SK-N-SH treated with all-trans-retinoic acid at 6 μM for 48 hours (cell line): ENCODE data around the gene TFCP2.

Experiments
- ATAC-seq: fragments of 200-7000 bp; cut with Tn5 transposase; 3 replicates; pipeline ENCODE4 v1.9.1; 2020; ENCODE audit warnings: mild to moderate bottlenecking, moderate library complexity
- ARNTL ChIP-seq: fragments of 450-650 bp; formaldehyde crosslinking; IDR thresholded peaks from 2 replicates; pipeline ENCODE4 v1.5.0; 2020; ENCODE audit warnings: low read depth, mild to moderate bottlenecking, moderate library complexity, borderline replicate concordance
- BACH2 ChIP-seq: fragments of 250-450 bp; sonication (Bioruptor Pico); IDR thresholded peaks from 2 replicates; pipeline ENCODE4 v1.9.0; 2021; ENCODE audit warnings: mild to moderate bottlenecking, borderline replicate concordance
- CSDC2 ChIP-seq: fragments of 250-450 bp; sonication (Bioruptor Pico); IDR thresholded peaks from 2 replicates; pipeline ENCODE4 v1.5.0; 2020; ENCODE audit warnings: mild to moderate bottlenecking, moderate library complexity
- ESRRG ChIP-seq: fragments of 250-450 bp; sonication (Bioruptor Pico); IDR thresholded peaks from 2 replicates; pipeline ENCODE4 v1.6.1; 2021; ENCODE audit warnings: mild to moderate bottlenecking
- GLIS3 ChIP-seq: fragments of 250-450 bp; sonication (Bioruptor Pico); IDR thresholded peaks from 2 replicates; pipeline ENCODE4 v1.5.0; 2020; ENCODE audit warnings: mild to moderate bottlenecking, moderate library complexity
- ISL1 ChIP-seq: fragments of 250-450 bp; sonication (Bioruptor Pico); IDR thresholded peaks from 2 replicates; pipeline ENCODE4 v2.1.2; 2022; ENCODE audit warnings: mild to moderate bottlenecking, moderate library complexity
- OSR1 ChIP-seq: fragments of 250-450 bp; sonication (Bioruptor Pico); IDR thresholded peaks from 2 replicates; pipeline ENCODE4 v1.8.0; 2022; ENCODE audit warnings: moderate library complexity, mild to moderate bottlenecking, inconsistent platforms
- PPARA ChIP-seq: fragments of 250-450 bp; sonication (Bioruptor Pico); IDR thresholded peaks from 2 replicates; pipeline ENCODE4 v1.5.0; 2020; ENCODE audit warnings: mild to moderate bottlenecking, borderline replicate concordance
- RARB ChIP-seq: fragments of 250-450 bp; sonication (Bioruptor Pico); IDR thresholded peaks from 2 replicates; pipeline ENCODE4 v1.8.0; 2021; ENCODE audit warnings: mild to moderate bottlenecking, moderate library complexity
- SNAI2 ChIP-seq: fragments of 250-450 bp; sonication (Bioruptor Pico); IDR thresholded peaks from 2 replicates; pipeline ENCODE4 v1.5.0; 2020; ENCODE audit warnings: mild to moderate bottlenecking, moderate library complexity
- TCF4 ChIP-seq: fragments of 250-450 bp; sonication (Bioruptor Pico); IDR thresholded peaks from 2 replicates; pipeline ENCODE4 v1.8.0; 2021; ENCODE audit warnings: mild to moderate bottlenecking, moderate library complexity, borderline replicate concordance
- TOX ChIP-seq: fragments of 250-450 bp; sonication (Bioruptor Pico); IDR thresholded peaks from 2 replicates; pipeline ENCODE4 v1.8.0; 2021; ENCODE audit warnings: mild to moderate bottlenecking, moderate library complexity, borderline replicate concordance
- ZC3H10 ChIP-seq: fragments of 250-450 bp; sonication (Bioruptor Pico); IDR thresholded peaks from 2 replicates; pipeline ENCODE4 v1.5.1; 2021; ENCODE audit warnings: mild to moderate bottlenecking, moderate library complexity
- ZFP3 ChIP-seq: fragments of 250-450 bp; sonication (Bioruptor Pico); IDR thresholded peaks from 2 replicates; pipeline ENCODE4 v1.5.0; 2020; ENCODE audit warnings: mild to moderate bottlenecking, moderate library complexity
- ZNF565 ChIP-seq: fragments of 450-650 bp; formaldehyde crosslinking; conservative IDR thresholded peaks from 2 replicates; pipeline ENCODE4 v1.5.0; 2020; ENCODE audit warnings: low read depth, mild to moderate bottlenecking, moderate library complexity
- ZNF70 ChIP-seq: fragments of 450-650 bp; formaldehyde crosslinking; IDR thresholded peaks from 2 replicates; pipeline ENCODE4 v1.5.0; 2020; ENCODE audit warnings: mild to moderate bottlenecking, moderate library complexity
- ZNF8 ChIP-seq: fragments of 450-650 bp; formaldehyde crosslinking; IDR thresholded peaks from 2 replicates; pipeline ENCODE4 v1.5.0; 2020; ENCODE audit warnings: mild to moderate bottlenecking, moderate library complexity
- TF ChIP-seq, protein P1 (sequence below): fragments of 250-450 bp; sonication (Bioruptor Pico); IDR thresholded peaks from 2 replicates; pipeline ENCODE4 v1.8.0; 2020; ENCODE audit warnings: mild to moderate bottlenecking, moderate library complexity, borderline replicate concordance
- TF ChIP-seq, protein P2 (sequence below): fragments of 250-450 bp; sonication (Bioruptor Pico); IDR thresholded peaks from 2 replicates; pipeline ENCODE4 v1.8.0; 2021; ENCODE audit warnings: low read depth, mild to moderate bottlenecking, moderate library complexity, borderline replicate concordance
- TF ChIP-seq, protein P3 (sequence below): fragments of 250-450 bp; sonication (Bioruptor Pico); IDR thresholded peaks from 2 replicates; pipeline ENCODE4 v1.5.1; 2020; ENCODE audit warnings: low read depth, mild to moderate bottlenecking, moderate library complexity
- TF ChIP-seq, protein P4 (sequence below): fragments of 250-450 bp; sonication (Bioruptor Pico); IDR thresholded peaks from 2 replicates; pipeline ENCODE4 v1.5.0; 2020; ENCODE audit warnings: mild to moderate bottlenecking, moderate library complexity
- TF ChIP-seq, protein P5 (sequence below): fragments of 250-450 bp; sonication (Bioruptor Pico); IDR thresholded peaks from 2 replicates; pipeline ENCODE4 v1.5.1; 2021; ENCODE audit warnings: mild to moderate bottlenecking, moderate library complexity

Gene TFCP2

DNA sequence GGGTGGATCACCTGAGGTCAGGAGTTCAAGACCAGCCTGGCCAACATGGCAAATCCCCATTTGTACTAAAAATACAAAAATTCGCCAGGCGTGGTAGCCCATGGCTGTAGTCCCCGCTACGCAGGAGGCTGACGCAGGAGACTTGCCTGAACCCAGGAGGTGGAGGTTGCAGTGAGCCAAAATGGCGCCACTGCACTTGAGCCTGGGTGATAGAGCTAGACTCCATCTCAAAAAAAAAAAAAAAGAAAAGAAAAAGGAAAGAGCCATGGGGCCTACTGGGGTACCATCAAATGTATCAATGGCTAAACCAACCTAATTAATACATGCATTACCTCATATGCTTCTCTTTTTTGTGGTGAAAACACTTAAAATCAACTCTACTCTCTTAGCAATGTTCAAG is 10.7 kb downstream of the TFCP2 start (continued):
- TF ChIP-seq, protein P1, sequence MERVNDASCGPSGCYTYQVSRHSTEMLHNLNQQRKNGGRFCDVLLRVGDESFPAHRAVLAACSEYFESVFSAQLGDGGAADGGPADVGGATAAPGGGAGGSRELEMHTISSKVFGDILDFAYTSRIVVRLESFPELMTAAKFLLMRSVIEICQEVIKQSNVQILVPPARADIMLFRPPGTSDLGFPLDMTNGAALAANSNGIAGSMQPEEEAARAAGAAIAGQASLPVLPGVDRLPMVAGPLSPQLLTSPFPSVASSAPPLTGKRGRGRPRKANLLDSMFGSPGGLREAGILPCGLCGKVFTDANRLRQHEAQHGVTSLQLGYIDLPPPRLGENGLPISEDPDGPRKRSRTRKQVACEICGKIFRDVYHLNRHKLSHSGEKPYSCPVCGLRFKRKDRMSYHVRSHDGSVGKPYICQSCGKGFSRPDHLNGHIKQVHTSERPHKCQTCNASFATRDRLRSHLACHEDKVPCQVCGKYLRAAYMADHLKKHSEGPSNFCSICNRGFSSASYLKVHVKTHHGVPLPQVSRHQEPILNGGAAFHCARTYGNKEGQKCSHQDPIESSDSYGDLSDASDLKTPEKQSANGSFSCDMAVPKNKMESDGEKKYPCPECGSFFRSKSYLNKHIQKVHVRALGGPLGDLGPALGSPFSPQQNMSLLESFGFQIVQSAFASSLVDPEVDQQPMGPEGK (CRISPR knock-in tag) = no peak

DNA sequence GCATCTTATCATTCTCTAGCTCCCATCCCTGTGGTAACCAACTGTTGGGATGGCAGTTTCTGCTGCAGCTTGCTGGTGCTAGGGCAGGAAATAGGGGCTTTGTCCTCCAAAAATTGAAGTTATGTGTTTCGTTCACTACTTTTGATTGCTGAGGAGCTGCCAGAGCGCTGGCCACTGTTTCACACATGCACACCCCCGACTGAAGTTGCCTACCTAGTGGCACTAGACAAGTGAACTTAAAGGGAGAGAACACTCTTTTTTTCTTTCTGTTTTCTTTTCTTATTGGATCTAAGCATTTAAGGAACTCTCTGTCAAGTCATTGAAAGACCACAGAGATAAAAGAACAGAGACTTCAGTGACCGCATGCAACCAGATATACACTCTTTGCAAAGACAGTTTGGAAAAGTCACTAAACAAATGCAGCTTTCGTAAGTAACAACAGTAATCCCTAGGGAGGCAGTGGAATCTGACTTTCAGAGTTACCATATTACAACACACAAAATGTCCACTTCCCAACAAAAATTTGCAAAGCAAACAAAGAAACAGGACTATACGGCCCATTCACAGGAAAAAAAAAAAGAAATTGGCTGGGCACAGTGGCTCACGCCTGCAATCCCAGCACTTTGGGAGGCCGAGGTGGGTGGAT is 12.0 kb downstream of the TFCP2 start:
- TF ChIP-seq, protein P2, sequence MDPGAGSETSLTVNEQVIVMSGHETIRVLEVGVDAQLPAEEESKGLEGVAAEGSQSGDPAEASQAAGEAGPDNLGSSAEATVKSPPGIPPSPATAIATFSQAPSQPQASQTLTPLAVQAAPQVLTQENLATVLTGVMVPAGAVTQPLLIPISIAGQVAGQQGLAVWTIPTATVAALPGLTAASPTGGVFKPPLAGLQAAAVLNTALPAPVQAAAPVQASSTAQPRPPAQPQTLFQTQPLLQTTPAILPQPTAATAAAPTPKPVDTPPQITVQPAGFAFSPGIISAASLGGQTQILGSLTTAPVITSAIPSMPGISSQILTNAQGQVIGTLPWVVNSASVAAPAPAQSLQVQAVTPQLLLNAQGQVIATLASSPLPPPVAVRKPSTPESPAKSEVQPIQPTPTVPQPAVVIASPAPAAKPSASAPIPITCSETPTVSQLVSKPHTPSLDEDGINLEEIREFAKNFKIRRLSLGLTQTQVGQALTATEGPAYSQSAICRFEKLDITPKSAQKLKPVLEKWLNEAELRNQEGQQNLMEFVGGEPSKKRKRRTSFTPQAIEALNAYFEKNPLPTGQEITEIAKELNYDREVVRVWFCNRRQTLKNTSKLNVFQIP (CRISPR knock-in tag) = no peak
- no peak for TF ChIP-seq ZNF70 (CRISPR knock-in tag)
- TF ChIP-seq, protein P3, sequence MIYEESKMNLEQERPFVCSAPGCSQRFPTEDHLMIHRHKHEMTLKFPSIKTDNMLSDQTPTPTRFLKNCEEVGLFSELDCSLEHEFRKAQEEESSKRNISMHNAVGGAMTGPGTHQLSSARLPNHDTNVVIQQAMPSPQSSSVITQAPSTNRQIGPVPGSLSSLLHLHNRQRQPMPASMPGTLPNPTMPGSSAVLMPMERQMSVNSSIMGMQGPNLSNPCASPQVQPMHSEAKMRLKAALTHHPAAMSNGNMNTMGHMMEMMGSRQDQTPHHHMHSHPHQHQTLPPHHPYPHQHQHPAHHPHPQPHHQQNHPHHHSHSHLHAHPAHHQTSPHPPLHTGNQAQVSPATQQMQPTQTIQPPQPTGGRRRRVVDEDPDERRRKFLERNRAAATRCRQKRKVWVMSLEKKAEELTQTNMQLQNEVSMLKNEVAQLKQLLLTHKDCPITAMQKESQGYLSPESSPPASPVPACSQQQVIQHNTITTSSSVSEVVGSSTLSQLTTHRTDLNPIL (CRISPR knock-in tag) = no peak
- TF ChIP-seq ZFP3 (CRISPR knock-in tag) = no peak
- no peak for TF ChIP-seq CSDC2 (CRISPR knock-in tag)
- no peak for TF ChIP-seq SNAI2 (CRISPR knock-in tag)
- no peak for TF ChIP-seq OSR1
- TF ChIP-seq GLIS3 (CRISPR knock-in tag) = no peak
- no peak for TF ChIP-seq ISL1
- no peak for TF ChIP-seq ZC3H10 (CRISPR knock-in tag)
- ATAC-seq = no peak

DNA sequence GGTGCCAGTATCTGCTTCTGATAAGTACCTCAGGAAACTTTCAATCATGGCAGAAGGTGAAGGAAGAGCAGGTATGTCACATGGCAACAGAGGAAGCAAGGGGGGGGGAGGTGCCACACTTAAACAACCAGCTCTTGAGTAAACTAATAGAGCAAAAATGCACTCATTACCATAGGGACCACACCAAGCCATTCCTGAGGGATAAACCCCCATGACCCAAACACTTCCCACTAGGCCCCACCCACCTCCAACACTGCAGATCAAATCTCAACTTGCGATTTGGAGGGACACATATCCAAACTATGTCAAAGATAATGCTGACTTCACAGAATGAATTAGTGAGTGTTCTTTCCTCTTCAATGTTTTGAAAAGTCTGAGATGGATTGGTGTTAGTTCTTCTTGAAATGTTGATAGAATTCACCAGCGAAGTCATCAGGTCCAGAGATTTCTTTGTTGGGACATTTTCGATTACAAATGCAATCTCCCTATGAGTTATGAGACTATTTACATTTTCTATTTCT is 16.6 kb downstream of the TFCP2 start:
- ATAC-seq = no peak
- TF ChIP-seq, protein P1 (CRISPR knock-in tag) = no peak
- no peak for TF ChIP-seq TCF4 (CRISPR knock-in tag)
- TF ChIP-seq PPARA (CRISPR knock-in tag) = no peak
- no peak for TF ChIP-seq SNAI2 (CRISPR knock-in tag)
- no peak for TF ChIP-seq TOX
- TF ChIP-seq CSDC2 (CRISPR knock-in tag) = no peak
- TF ChIP-seq, protein P3 (CRISPR knock-in tag) = no peak
- no peak for TF ChIP-seq BACH2 (CRISPR knock-in tag)
- TF ChIP-seq, protein P4, sequence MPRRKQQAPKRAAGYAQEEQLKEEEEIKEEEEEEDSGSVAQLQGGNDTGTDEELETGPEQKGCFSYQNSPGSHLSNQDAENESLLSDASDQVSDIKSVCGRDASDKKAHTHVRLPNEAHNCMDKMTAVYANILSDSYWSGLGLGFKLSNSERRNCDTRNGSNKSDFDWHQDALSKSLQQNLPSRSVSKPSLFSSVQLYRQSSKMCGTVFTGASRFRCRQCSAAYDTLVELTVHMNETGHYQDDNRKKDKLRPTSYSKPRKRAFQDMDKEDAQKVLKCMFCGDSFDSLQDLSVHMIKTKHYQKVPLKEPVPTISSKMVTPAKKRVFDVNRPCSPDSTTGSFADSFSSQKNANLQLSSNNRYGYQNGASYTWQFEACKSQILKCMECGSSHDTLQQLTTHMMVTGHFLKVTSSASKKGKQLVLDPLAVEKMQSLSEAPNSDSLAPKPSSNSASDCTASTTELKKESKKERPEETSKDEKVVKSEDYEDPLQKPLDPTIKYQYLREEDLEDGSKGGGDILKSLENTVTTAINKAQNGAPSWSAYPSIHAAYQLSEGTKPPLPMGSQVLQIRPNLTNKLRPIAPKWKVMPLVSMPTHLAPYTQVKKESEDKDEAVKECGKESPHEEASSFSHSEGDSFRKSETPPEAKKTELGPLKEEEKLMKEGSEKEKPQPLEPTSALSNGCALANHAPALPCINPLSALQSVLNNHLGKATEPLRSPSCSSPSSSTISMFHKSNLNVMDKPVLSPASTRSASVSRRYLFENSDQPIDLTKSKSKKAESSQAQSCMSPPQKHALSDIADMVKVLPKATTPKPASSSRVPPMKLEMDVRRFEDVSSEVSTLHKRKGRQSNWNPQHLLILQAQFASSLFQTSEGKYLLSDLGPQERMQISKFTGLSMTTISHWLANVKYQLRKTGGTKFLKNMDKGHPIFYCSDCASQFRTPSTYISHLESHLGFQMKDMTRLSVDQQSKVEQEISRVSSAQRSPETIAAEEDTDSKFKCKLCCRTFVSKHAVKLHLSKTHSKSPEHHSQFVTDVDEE (CRISPR knock-in tag) = no peak
- no peak for TF ChIP-seq ZNF8
- TF ChIP-seq, protein P2 (CRISPR knock-in tag) = no peak
- no peak for TF ChIP-seq ZNF565 (CRISPR knock-in tag)
- no peak for TF ChIP-seq ZC3H10 (CRISPR knock-in tag)
- TF ChIP-seq, protein P5, sequence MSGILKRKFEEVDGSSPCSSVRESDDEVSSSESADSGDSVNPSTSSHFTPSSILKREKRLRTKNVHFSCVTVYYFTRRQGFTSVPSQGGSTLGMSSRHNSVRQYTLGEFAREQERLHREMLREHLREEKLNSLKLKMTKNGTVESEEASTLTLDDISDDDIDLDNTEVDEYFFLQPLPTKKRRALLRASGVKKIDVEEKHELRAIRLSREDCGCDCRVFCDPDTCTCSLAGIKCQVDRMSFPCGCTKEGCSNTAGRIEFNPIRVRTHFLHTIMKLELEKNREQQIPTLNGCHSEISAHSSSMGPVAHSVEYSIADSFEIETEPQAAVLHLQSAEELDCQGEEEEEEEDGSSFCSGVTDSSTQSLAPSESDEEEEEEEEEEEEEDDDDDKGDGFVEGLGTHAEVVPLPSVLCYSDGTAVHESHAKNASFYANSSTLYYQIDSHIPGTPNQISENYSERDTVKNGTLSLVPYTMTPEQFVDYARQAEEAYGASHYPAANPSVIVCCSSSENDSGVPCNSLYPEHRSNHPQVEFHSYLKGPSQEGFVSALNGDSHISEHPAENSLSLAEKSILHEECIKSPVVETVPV (CRISPR knock-in tag) = no peak
- TF ChIP-seq OSR1 = no peak
- TF ChIP-seq ESRRG (CRISPR knock-in tag) = no peak
- TF ChIP-seq GLIS3 (CRISPR knock-in tag) = no peak
- TF ChIP-seq ZNF70 (CRISPR knock-in tag) = no peak
- no peak for TF ChIP-seq ARNTL (CRISPR knock-in tag)
- TF ChIP-seq RARB (CRISPR knock-in tag) = no peak
